ENCODE measurements around the gene SNIP1.
"Not testable (repeated sequence)": the region's sequence is repeated elsewhere in the genome, so short reads cannot be mapped to it uniquely, and the experiment has no call there.

The SNIP1 gene

GRCh38 chr1:37559957-37560379 lies 5.9 kb upstream of the SNIP1 start:
- DNase-seq (ENCODE audit: low spot score); FAIRE-seq: not testable (repeated sequence)

GRCh38 chr1:37559080-37559479 lies 5.0 kb upstream of the SNIP1 start:
- FAIRE-seq (no peak), DNase-seq (ENCODE audit: low spot score) (no peak)

DNA sequence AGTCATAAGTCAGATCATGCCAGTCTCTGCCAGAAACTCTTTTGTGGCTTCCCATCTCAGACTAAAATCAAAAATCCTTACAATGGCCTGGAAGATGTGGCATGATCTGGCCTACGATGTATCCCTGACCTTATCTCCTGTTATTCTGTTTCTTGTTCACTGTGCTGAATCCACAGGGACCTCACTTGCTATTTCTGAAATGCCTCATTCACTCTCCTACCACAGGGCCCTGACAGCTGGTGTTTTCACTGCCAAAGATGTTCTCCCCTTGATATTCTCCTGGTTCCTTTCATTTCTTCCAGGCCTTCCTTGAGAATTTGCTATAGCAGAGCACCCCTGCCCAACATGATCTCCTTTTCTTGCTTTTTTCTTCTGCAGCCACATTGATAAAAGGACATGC lies 4.3 kb upstream of the SNIP1 start:
- no peak for FAIRE-seq

DNA sequence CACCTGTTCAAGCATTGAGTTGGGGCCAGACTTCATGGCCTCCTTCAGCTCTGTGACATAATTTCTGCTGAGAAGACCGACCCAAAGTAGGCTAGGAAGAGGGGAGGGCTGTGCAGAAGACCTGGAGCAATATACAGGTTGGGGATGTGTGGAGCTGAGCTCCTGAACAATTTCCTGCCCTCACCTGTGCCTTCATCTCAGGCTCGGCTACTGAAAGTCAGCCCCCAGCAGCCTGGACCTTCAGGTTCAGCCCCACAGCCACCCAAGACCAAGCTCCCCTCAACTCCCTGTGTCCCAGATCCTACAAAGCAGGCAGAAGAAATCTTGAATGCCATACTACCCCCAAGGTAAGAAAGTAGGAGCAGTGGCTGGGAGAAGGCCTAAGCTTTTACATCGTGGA lies 3.3 kb upstream of the SNIP1 start:
- FAIRE-seq, result no peak
- no peak for DNase-seq (ENCODE audit: low spot score)

More for the DNA sequence above, 4.3 kb upstream of the SNIP1 start:
- DNase-seq (ENCODE audit: low spot score), result no peak

- no peak for FAIRE-seq
Measured at GRCh38 chr1:37556712-37557196, 2.7 kb upstream of the SNIP1 start, which contains the start of gene DNALI1. Gene DNALI1 (plus strand): TSS chr1:37556940. CDS start chr1:37556995, 55 bp downstream.

GRCh38 chr1:37553598-37553926 lies 531 bp downstream of the SNIP1 start:
- FAIRE-seq (no peak), DNase-seq (ENCODE audit: low spot score) (no peak)

More at GRCh38 chr1:37556712-37557196, 2.7 kb upstream of the SNIP1 start, which contains the start of gene DNALI1:
- no peak for DNase-seq (ENCODE audit: low spot score)

- FAIRE-seq, result no peak
Measured at GRCh38 chr1:37549341-37549740, 4.8 kb downstream of the SNIP1 start.

DNA sequence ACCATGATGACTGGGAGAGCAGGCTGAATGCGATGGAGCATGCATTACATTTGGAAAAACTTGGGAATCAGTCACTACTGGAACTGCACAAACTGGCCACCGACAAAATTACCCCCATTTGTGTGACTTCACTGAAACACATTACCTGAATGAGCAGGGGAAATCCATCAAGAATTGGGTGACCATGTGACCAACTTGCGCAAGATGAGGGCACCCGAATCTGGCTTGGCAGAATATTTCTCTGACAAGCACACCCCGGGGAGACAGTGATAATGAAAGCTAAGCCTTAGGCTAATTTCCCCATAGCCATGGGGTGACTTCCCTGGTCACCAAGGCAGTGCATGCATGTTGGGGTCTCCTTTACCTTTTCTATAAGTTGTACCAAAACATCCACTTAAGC lies 9.1 kb downstream of the SNIP1 start:
- FAIRE-seq (no peak), DNase-seq (ENCODE audit: low spot score) (no peak)

More at GRCh38 chr1:37549341-37549740, 4.8 kb downstream of the SNIP1 start:
- no peak for DNase-seq (ENCODE audit: low spot score)

DNA sequence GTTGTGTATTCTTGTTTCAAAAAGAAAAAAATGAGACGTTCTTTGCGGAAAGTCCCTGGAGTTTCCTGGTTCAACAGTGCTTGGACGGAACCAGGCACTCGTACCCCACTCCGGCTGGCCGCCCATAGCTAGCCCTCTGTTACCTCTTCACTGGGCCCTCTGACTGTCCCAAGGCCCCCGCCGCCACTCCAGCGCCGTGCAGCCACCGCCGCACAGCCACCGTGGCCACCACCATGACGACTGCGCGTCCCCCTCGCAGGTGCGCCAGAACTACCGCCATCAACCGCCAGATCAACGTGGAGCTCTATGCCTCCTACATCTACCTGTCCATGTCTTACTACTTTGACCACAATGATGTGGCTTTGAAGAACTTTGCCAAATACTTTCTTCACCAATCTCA lies 9.6 kb downstream of the SNIP1 start:
- FAIRE-seq, result no peak
- no peak for DNase-seq (ENCODE audit: low spot score)

GRCh38 chr1:37540036-37540785 lies 13.9 kb downstream of the SNIP1 start:
- FAIRE-seq (no peak), DNase-seq (ENCODE audit: low spot score) (no peak)

GRCh38 chr1:37539154-37539553 lies 14.9 kb downstream of the SNIP1 start:
- FAIRE-seq; DNase-seq (ENCODE audit: low spot score): not testable (repeated sequence)

- DNase-seq (ENCODE audit: low spot score), result no peak
Measured at GRCh38 chr1:37537378-37537777, 16.7 kb downstream of the SNIP1 start.

GRCh38 chr1:37533317-37534093 lies 20.6 kb downstream of the SNIP1 start:
- DNase-seq (ENCODE audit: low spot score), result no peak
- FAIRE-seq, result no peak

More at GRCh38 chr1:37537378-37537777, 16.7 kb downstream of the SNIP1 start:
- FAIRE-seq, result no peak

- FAIRE-seq; DNase-seq (ENCODE audit: low spot score): not testable (repeated sequence)
Measured at GRCh38 chr1:37532418-37533156, 21.5 kb downstream of the SNIP1 start.

GRCh38 chr1:37529888-37530287 lies 24.2 kb downstream of the SNIP1 start:
- FAIRE-seq; DNase-seq (ENCODE audit: low spot score): not testable (repeated sequence)

- FAIRE-seq (no peak), DNase-seq (ENCODE audit: low spot score) (no peak)
Measured at GRCh38 chr1:37519613-37520012, 34.5 kb downstream of the SNIP1 start.

- FAIRE-seq; DNase-seq (ENCODE audit: low spot score): not testable (repeated sequence)
Measured at GRCh38 chr1:37518929-37519328, 35.2 kb downstream of the SNIP1 start.

DNA sequence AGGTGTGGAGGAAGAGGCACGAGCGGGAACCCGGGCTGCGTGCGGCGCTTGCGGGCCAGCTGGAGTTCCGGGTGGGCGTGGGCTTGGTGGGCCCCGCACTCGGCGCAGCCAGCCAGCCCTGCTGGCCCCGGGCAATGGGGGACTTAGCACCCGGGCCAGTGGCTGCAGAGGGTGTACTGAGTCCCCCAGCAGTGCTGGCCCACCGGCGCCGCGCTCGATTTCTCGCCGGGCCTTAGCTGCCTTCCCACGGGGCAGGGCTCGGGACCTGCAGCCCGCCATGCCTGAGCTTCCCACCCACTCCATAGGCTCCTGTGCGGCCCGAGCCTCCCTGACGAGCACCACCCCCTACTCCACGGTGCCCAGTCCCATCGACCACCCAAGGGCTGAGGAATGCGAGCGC lies 35.9 kb downstream of the SNIP1 start:
- DNase-seq (ENCODE audit: low spot score); FAIRE-seq: not testable (repeated sequence)

GRCh38 chr1:37517569-37517968 lies 36.5 kb downstream of the SNIP1 start:
- DNase-seq (ENCODE audit: low spot score), result no peak
- FAIRE-seq, result no peak

GRCh38 chr1:37515185-37516034 lies 38.7 kb downstream of the SNIP1 start:
- DNase-seq (ENCODE audit: low spot score), result no peak
- no peak for FAIRE-seq

Measured in RCC 7860 (cell line).